GM19397 (cell line): ENCODE measurements around the gene PON1.

Experiments
- ATAC-seq: cut with Tn5 transposase; IDR thresholded peaks from one replicate; pipeline ENCODE4 v1.9.1; 2021; ENCODE audit warnings: mild to moderate bottlenecking, moderate library complexity; ENCODE audit not compliant: unreplicated experiment

Gene PON1

GRCh38 chr7:95317966-95318365 is 6.4 kb downstream of the PON1 start:
- no peak for ATAC-seq

GRCh38 chr7:95317546-95317945 is 6.8 kb downstream of the PON1 start:
- ATAC-seq: no peak

- peak; percentile 70 for ATAC-seq
Observed at GRCh38 chr7:95316588-95316987, 7.7 kb downstream of the PON1 start.

- ATAC-seq: no peak
Observed at GRCh38 chr7:95312561-95312960, 11.8 kb downstream of the PON1 start.

GRCh38 chr7:95311389-95311788 is 12.9 kb downstream of the PON1 start:
- no peak for ATAC-seq

- no peak for ATAC-seq
Observed at GRCh38 chr7:95309951-95310350, 14.4 kb downstream of the PON1 start.

GRCh38 chr7:95304990-95305389 is 19.3 kb downstream of the PON1 start:
- ATAC-seq: no peak

- no peak for ATAC-seq
Observed at GRCh38 chr7:95303013-95303905, 21.1 kb downstream of the PON1 start.

- ATAC-seq: no peak
Observed at GRCh38 chr7:95298091-95298490, 26.2 kb downstream of the PON1 start.

GRCh38 chr7:95297041-95297440 is 27.3 kb downstream of the PON1 start:
- no peak for ATAC-seq

GRCh38 chr7:95296456-95296855 is 27.9 kb downstream of the PON1 start:
- ATAC-seq: no peak

GRCh38 chr7:95295397-95295796 is 28.9 kb downstream of the PON1 start:
- no peak for ATAC-seq

GRCh38 chr7:95290166-95290830 is 34.0 kb downstream of the PON1 start:
- ATAC-seq: no peak

GRCh38 chr7:95286096-95286495 is 38.2 kb downstream of the PON1 start:
- no peak for ATAC-seq

GRCh38 chr7:95279417-95279816 is 44.9 kb downstream of the PON1 start:
- ATAC-seq: no peak

- no peak for ATAC-seq
Observed at GRCh38 chr7:95276114-95276513, 48.2 kb downstream of the PON1 start.

GRCh38 chr7:95269640-95270039 is 54.7 kb downstream of the PON1 start:
- ATAC-seq: no peak

- ATAC-seq: no peak
Observed at GRCh38 chr7:95267754-95268153, 56.6 kb downstream of the PON1 start.

GRCh38 chr7:95265634-95266033 is 58.7 kb downstream of the PON1 start:
- ATAC-seq: no peak

- no peak for ATAC-seq
Observed at GRCh38 chr7:95264363-95264891, 59.9 kb downstream of the PON1 start.

- ATAC-seq: no peak
Observed at GRCh38 chr7:95263785-95264362, 60.5 kb downstream of the PON1 start.

GRCh38 chr7:95262875-95263274 is 61.5 kb downstream of the PON1 start:
- ATAC-seq: no peak
